HTERT RPE-1 (cell line): Measurements from ENCODE around the gene RTN4RL2.
"Not testable (repeated sequence)": the region's sequence is repeated elsewhere in the genome, so short reads cannot be mapped to it uniquely, and the experiment has no call there.

Experiments used
- in situ Hi-C: fragments of 300-500 bp; cut with MboI; formaldehyde crosslinking; loops from 4 replicates; pipeline ENCODE4 v1.14.3; 2020; ENCODE audit warnings: low sequenced_read_pairs

The RTN4RL2 gene

GRCh38 chr11:57432149-57432561, 28.2 kb upstream of the RTN4RL2 start:
- in situ Hi-C loops, result no loop called here

DNA sequence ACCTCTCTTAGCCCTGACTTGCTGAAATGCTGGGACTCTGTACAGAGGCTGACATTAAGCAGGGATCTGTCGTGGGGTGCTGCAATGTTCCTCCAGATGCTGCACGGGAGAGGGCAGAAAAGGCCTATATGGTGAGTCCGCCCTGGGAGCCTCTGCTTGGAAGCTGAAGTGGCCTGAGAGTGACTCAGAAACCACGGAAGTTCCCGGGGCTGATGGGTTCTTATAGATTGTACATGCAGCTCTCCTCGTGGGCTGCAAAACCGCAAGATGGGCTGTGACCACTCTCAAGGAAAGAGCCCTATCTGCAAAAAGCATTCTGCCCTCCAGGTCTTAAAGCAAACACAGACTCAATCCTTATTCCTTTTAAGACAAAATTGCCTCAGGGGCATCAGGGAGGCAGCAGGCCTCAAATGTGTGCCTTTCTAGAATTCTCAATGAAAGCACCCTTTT, 27.6 kb upstream of the RTN4RL2 start:
- in situ Hi-C loops, result no loop called here

DNA sequence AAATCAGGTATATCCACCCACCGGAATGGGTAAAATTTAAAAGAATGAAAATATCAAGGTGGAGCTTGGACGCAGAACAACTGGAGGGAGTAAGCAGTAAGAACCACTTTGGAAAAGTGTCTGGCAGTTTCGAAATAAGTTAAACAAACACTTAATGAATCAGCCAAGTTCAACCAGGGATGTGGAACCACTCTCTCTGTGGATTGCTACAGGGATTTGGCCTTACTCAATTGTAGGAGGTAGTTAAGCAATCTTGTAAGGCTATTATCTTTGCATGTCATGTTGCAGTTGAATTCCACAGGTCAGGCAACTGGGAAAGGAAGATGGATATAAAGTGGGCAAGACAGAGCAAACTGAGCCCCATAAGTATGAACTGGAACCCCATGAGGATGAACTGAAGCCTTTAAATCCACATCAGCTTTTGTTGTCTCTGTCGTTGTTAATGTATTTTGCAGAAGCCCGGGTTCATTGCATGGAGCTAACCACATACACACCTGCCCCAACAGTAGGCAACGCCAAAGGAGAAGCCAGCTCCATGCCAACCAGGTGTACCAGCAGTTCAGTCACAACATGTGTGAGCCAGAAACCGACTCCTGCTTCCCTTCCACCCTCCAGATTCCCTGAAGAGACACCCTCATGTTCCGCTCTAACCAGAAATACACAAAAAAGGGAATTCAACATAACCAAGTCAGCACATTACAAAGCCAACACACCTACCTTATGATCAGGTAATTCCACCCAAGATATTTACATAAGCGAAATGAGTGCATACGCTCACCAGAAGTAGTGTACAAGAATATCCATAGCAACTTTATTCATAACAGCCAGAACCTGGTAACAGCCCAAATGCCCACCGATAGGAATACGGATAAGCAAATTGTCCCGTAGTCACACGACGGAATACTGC, 25.4 kb upstream of the RTN4RL2 start:
- in situ Hi-C loops, result no loop called here

DNA sequence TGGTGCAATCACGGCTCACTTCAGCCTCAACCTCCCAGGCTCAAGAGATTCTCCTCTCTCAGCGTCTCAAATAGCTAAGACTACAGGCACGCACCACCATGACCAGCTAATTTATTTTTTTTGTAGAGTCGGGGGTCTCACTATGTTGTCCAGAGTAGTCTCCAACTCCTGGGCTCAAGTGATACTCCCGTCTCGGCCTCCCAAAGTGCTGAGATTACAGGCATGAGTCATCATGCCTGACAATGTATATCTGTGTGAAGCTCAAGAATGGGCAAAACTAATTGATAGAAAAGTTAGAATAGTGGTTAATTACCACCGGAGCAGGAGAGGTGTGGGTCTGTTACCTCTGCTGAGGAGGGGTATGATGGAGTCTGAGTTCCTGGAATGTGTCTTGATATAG, 24.3 kb upstream of the RTN4RL2 start:
- in situ Hi-C loops, result no loop called here

- in situ Hi-C loops, result no loop called here
These were observed 21.7 kb upstream of the RTN4RL2 start for GRCh38 chr11:57438345-57439285.

DNA sequence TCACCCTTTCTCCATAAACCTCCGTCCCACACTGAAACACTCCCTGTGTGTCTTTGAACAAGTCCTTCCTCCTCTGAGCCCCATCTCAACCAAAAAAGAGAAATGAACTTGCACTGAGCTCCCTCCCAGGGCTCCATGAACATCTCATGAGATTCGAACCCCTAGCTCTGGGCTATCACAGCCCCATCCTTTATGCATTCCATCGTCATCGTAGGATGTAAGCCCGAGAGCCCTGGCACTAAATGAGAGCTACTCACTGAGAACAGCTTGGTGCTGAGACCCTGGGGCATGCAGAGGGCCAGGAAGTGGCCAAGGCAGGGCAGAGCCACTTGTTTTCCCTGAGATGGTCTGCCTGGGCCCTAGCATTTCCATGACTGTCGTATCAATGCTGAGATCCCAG, 20.5 kb upstream of the RTN4RL2 start:
- in situ Hi-C loops, result no loop called here

- in situ Hi-C loops, result no loop called here
These were observed 19.4 kb upstream of the RTN4RL2 start for GRCh38 chr11:57440744-57441414.

- in situ Hi-C loops, result no loop called here
These were observed 15.8 kb upstream of the RTN4RL2 start for GRCh38 chr11:57444362-57445121.

DNA sequence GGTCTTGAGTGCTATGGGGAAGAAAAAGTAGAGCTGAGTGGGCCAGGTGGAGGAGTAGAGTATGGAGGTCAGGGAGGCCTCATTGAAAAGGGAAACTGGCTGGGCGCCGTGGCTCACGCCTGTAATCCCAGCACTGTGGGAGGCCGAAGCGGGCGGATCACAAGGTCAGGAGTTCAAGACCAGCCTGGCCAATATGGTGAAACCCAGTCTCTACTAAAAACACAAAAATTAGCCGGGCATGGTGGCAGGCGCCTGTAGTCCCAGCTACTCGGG, 15.3 kb upstream of the RTN4RL2 start:
- in situ Hi-C loops, result not testable (repeated sequence)

GRCh38 chr11:57446055-57446454, 14.3 kb upstream of the RTN4RL2 start:
- in situ Hi-C loops, result no loop called here

DNA sequence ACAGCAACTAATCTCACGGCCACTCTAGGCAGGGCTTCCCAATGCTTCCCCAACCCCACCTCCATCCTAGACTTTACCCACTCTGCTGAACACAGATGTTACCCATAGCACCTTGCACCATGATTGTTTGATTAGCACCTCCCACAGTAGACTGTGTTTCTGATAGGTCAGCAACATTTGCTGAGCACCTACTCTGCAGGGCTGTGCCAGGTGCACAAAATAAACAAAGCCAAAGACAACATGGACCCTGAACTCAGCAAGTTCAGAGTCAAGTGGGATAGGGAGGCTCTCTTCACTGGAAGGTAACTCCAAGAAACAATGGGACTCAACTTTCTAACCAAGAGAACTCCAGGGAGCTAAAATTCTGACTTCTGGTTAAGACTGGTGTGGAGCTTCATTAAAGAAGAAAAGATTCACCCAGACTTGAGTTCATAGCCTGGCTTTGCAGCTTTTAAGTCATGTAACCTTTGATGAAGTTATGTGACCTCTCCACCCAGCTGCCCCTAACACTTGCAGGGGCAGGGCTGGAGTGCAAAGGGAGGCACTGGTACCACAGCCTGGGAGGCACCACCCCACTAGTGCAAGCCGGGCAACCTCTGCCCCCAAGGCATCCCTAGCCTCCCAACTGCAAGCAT, 6.7 kb upstream of the RTN4RL2 start:
- in situ Hi-C loops, result no loop called here

DNA sequence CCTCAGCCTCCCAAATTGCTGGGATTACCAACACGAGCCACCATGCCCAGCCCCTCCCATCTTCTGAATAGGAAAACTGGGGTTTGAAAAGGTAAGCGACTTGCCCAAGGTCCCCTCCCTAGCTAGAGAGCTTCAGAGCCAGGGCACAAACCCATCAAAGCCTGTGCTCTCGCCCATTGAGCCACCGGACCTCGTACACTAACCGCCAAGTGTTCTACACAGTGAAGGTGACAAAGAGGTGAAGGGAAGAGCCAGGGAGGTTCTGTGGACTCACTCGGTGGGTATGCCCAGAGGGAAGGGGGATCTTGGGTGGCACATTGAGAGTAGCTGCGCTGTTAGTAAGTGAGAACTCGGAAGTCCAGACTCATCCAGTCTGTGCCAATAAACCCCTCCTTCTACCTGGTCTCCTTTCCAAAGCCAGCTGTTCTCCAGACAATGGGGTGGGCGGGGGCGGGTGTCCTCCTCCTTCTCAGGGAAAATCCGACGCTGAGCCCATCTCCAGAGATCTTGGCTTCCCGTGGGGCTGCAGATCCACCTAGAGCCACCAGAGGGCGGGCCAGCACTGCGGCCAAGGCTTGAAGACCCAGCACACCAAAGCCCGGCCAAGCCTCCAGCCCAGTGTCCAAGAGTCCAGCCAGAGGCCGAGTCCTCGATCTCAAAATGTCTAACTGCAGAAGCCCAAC, 3.2 kb upstream of the RTN4RL2 start:
- in situ Hi-C loops, result no loop called here

- in situ Hi-C loops, result no loop called here
These were observed 2.7 kb upstream of the RTN4RL2 start for GRCh38 chr11:57457643-57458023.

DNA sequence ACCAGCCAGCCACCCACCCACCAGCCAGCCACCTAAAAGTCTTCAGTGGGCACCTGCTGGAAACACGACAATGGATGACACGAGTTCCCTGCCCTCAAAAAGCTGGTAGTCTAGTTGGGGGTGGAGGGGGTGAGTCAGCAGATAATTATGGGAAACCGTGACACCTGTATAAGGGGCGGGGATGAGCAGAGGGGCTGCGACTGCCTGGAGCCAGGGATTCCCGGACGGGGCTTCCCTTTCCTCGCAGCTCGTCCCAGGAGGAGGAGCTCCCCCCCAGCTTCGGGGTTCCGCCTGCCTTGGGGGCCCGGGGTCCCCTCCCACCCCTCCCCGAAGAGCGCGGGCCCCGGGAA, 2.3 kb upstream of the RTN4RL2 start:
- in situ Hi-C loops, result no loop called here

- in situ Hi-C loops, result no loop called here
These were observed 1.7 kb upstream of the RTN4RL2 start for GRCh38 chr11:57458410-57459163.

DNA sequence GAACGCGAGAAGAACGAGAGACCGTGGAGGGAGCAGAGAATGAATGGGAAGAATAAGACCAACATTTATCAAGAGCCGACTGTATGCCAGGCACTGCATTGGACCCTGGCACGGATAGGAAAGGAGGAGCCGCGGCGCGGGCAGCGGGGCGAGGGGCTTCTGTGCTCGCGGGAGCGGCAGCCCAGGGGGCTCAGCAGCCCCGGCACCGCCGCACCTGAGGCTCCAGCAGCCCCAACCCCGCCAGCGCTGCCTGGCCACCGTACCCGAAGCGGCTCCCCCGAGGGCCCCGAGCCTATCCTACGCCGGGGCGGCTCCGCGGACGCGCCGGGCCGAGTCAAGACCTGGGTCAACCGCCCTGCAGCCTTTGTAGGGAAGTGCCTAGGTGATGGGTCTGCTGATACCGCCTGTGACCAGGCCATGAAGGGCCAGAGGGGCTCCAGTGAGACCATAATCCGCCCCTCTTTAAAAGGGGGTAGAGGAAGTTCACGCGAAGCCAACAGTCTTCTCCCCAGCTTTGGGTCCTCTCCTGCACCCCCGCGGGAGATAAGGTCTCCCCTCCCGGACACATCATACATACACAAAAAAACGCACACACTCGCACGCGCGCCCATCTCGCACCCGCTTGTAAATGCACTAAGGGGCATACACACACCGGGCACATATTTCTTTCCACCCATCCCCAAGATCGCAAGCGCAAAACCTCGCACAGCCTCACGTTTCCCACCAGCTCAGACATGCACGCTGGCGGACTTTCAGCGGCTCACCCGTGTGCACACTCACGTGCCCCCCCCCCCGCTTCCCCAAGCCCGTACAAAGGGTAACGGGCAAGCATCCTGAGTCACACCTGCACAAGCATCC, 935 bp upstream of the RTN4RL2 start:
- in situ Hi-C loops, result no loop called here

DNA sequence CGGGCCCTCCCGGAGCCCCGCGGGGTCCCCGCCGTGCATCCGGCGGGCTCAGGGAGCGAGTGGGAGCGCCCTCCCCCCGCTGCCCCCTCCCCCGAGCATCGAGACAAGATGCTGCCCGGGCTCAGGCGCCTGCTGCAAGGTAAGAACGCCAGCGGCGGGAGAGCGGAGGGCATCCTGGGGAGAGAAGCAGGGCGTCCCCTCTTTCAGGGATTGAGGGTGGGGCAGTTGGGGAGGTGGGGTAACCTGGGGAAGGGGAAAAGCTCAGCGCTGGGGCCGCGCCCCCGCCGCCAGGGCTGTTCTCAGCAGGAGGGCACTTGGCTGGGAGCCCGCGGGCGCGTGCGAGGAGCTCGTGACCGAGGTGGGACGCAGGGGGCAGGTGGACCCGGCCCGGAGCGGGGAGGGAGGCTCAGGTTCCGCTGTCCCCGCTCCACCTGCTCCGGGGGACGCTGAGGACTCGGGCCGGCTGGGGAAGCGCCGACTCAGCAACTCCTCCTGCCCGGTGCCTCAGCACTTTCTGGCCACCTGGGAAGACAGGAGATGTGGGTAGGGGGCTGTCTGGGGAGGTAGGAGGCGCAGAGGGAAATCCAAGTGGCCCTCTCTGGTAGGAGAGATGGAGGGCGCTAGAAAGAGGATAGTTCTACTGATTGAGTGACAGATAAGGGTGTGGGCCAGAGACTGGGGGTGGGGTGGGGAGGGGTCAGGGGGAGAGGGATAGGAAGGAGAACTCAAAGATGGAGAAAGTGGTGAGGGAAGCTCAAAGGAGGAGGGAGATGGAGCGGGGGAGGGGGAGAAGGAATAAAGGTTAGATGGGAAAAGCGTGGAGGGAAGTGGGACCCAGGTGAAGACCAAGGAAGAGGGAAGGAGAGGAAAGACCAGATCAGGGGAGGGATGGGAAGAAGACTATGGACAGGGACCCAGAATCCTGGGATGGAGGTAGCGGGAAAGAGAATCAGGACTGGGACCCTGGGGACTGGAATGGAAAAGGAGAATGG, 726 bp downstream of the RTN4RL2 start:
- in situ Hi-C loops, result no loop called here
